ENCODE data around the gene FRMD8. TPM values are rescaled to one million over a fixed set of nuclear protein-coding genes. Genes with fewer than 3 reads are reported as not detected.

FRMD8 gene
- total RNA-seq, 1 donor from 2014 or later, result 9.3 TPM

DNA sequence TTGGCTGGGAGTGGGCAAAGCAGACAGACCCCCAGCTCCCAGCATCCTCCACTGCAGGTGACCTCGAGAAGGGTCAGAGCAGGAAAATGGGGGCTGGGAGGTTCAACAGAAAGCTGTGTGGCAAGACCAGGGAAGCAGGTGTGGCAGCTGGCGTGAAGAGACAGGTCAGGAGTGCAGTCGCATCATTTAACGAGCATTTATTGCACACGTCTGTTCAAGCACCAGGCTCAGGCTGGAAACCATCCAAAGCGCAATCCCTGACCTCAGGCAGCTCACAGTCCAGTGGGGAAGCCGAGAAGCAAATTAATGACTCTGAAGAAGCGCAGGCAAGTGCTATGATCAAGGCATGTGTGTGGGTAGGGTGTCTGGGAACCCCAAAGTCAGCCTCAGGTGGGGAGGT lies 11.4 kb upstream of the FRMD8 start:
- ATAC-seq (no peak), DNase-seq (ENCODE audit: low spot score) (no peak)

DNA sequence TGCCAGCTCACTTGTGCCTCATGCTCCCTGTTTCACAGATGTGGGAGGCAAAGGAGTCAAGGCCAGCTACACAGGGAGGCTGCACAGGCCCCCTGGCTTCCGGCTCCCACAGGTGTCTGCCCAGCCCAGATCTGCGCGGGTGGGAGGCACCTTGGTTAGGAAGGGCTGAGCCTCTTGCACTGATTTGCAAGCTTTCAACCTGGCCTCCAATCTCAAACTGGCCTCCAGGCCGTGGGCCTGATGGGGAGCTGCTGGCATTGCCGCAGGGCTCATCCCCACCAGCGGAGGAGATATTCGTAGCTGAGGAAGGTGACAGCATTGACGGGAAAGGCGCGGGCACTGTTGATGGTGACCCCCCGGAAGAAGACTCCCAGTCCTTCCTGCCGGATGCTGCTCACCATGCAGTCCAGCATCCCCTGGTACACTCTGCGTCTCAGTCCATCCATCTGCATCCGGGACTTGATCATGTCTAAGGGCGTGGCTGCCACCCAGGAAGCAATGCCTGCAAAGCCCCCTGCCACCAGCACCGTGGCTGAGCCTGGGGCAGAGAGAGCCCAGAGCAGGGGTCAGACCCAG lies 10.2 kb upstream of the FRMD8 start:
- DNase-seq (ENCODE audit: low spot score) (no peak), ATAC-seq (no peak)

DNA sequence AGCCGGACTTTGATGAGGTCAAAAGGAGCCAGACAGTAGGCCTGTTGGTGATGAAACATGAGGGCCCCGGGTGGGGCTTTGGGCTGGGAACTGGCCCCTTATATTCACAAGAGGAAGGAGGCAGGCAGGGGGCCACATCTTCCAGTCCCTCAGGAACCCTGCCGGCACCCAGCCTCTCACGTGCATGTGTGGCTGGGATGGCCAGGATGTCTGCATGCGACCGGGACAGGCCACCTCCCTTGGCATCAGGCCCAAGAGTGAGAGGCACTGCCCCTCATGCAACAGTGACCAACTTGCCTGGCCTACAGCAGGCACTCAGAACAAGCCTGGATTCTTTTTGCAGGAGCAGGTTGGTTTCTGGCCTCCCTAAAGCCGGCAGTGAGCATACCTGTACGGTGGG lies 9.4 kb upstream of the FRMD8 start:
- ATAC-seq, result no peak

DNA sequence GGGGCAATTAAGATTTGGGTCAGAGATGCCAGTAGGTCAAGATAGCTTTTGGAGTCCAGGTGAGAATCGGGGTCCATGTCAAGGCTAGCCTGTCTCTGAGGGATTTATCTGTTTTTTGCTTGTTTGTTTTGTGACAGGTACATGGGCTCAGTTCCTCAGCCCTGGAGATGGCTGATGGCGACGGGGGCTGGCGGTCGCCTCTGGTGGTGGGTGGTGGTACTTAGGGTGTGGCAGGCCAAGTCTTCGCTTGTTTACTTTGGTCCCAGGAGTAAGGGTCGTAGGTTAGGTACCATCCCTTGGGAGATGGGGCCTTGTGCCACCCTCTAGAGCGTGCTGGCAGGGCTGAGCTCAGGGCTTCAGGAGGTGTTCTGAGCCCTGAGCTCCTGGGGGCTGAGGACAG lies 8.7 kb upstream of the FRMD8 start:
- DNase-seq (ENCODE audit: low spot score), result no peak
- no peak for ATAC-seq

More for the DNA sequence above, 9.4 kb upstream of the FRMD8 start:
- no peak for DNase-seq (ENCODE audit: low spot score)

DNA sequence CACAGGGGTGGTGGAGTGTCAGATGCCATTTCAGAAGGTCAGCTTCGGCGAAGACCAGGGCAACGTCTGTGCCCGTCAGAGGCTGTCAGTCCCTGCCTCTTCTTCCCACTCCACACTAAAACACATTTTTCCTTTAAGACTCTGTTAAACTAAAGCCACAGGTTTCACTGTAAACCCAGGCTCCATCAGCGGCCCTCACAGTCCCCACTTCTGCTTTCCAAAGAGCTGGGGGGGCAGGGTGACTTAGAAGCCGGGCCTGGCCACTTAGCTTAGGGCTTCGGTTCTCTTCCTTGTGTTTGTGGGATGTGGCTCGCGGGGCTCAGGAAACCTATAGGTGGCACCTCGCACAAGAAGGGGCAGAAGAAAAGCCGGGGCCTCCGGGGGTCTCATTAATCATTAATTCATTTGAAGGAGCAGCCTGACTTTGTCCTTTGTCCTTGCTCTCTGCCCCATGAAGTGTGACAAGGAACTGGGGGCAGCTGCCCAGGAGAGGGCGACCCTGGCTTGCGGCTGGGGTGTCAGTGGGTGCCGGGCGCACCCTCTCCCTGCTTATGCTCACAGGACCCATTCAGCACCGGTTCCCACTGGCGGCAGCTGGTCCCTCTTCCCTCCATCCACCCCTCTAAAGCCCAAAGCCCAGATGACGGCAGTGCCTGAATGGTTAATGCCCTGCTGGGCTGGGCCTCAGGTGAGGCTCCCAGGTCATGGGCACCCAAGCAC lies 8.1 kb upstream of the FRMD8 start:
- ATAC-seq (no peak), DNase-seq (ENCODE audit: low spot score) (no peak)

DNA sequence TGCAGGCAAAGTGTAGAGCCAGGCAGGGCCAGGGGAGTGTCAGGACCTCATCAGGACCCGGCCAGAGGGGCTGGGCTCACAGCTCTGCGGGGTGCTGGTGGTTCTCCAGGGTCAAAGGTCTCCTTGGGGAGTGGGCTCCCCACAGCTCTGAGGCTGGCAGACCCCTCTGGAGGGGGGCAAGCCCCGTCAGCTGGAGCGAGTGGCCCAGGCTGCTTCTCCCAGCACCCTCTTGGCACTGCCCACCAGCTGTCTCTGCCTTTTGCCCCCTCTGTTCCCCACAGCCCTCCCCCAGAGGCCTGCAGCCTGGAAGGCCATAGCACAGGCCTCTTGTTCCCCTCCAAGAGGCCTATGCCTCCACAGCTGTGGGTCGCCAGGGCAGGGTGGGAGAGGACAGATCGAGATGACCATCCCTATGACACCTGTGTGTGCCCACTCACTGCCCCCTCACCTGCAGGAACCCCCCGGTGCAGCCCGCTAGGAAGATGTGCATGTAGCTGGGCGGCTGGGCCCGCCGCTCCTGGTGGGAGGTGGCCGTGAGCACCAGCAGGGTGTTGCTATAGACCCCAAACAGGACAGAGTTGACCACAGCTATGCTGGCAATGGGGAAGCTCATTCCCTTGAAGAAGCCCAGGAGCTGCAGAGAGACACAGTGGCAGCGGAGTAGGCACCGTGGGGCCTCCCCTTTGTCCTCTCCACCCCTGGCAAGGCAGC lies 7.4 kb upstream of the FRMD8 start:
- DNase-seq (ENCODE audit: low spot score), result no peak
- no peak for ATAC-seq

DNA sequence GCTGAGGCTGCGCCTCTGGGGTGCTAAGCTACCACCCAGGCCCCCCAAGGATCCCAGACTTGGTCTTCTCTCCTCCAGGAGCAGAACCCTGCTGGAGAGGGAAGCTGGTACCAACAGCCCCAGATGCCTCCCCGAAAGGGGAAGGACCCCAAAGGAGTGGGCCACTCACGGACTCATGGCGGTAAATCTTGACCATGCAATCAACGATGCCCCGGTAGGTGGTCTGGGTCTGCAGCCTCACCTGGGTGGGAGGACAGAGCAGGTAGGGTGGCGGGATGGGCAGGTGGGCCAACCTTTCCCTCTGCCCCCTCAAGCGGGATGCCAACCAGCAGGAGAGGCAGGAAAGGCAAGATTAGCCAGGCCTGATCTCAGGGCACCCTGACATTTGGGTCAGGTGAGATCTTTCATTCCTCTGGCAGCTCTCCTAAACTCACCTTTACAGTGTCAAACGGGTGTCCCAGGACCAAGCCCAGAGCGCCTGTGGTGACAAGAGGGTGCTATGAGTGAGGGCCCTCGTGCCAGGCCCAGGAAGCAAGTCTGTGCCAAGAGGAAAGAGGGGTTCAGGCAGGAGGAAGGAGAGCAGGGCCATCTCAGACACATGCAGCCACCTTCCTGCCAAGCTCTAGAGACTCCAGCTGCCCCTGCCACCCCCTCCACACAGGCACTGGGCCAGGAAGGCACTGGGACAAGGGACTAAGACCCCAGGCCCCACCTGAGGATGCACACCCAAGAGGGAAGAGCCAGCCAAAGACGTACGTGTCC lies 6.6 kb upstream of the FRMD8 start:
- no peak for DNase-seq (ENCODE audit: low spot score)

DNA sequence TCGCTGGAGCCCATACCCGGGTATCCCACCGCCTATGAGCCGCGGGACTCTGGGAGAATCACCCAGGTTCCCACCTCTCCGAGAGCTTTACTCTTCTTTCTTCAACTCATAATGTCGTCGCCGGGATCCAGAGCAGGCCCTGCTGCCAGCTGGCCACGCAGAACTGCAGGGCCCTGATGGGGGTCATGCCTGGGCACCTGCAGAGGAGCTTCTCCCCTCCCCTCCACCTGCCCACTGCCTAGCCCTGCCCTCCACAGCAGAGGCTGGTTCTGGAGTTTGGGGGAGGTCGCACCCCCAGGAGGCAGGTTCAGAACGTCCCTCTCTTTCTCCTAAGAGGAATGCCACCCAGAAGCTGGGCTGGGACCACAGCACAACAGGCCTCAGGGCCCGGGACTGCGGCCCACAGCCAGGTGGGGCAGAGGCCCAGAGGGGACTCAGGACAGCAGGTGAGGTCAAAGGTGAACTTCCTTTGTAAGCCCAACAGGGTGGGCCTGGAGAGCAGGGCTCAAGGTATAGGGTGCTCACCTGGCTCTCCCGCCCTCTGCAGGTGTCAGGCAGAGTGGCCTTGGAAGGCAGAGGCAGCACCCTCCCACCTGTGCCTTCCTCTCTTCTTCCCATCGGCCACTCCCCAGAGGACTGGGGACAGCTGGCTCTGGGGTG lies 5.8 kb upstream of the FRMD8 start:
- DNase-seq (ENCODE audit: low spot score) (no peak), ATAC-seq (no peak)

More for the DNA sequence above, 6.6 kb upstream of the FRMD8 start:
- no peak for ATAC-seq

DNA sequence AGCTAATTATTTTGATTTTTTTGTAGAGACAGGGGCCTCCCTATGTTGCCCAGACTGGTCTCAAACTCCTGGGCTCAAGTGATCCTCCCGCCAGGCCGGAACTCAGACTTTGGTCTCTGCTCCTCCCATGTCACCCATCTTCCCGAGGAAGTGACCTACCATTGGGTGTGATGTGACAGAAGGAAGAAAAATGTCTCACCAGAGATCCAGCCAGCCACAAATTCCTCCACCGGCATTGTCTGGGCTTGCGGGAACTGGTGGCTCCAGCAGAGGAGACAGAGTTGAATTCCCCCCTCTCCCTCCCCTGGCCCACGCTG lies 4.8 kb upstream of the FRMD8 start:
- DNase-seq (ENCODE audit: low spot score) (no peak), ATAC-seq (peak; percentile 39)

DNA sequence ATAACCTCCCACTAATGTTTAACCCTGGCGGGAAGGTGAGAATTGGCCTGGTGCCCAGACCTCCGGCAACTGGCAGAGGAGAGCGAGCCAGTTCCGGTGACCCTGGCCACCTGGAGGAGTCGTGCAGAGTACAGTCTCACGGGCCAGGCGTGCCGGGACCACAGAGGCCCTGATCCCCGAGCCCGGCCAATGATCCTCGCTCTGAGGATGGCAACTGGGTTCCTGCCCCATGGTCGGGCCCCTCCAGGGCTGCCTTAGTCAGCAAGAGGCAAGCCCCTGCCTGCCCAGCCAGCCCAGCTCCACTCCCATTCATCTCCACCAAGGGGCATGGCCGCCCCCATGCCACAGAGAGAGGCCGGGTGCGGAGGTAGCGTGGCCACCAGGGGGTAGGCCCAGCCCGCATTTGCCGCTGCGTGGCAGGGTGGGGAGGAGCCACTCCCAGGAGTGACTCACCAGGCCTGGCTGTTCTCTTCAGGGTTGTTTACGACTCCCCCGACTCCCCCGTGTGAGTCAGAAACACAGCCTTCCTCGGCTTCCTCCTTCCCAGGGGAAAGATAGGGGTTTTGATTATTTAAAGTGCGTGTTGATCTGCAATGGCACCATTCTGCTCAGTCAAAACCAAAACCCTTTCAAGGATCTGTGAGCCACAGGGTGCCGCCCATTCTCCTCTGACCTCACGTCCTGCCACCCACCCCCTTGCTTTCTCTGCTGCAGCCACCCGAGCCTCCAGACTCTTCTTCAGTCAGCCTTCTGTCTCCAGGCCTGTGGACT lies 4.2 kb upstream of the FRMD8 start, which contains the start of gene SLC25A45:
TSS of gene SLC25A45 (minus strand) at position 614 of the 771 bp plus-strand sequence. CDS start 695 bp downstream, outside the sequence.
- peak; percentile 73 for ATAC-seq
- DNase-seq (ENCODE audit: low spot score), result peak; percentile 96

DNA sequence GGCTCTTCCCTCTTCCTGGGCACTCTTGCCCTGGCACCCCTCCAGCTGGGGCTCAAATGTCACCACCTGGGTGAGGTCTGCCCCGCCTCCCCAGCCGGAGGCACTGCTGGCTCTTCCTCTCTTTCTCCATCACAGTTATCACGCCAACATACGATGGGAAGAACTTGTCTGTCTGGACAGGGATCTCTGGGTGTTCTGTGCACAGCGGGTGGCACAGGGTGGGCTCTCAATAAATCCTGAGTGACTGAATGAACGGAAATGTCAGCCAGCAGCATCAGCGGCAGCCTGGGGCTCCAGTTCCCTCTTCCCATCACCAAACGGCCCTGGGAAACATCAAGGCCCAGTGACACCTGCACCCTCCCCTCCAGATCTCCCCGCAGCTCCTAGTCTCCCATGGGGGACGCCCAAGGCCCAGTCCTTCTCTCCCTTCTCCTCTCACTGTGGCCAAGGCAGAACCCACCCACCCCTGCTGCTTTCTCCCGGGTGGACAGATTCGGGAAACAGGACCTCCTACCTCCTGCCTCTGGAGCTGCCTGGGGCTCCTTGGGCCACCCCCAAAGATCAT lies 3.6 kb upstream of the FRMD8 start:
- ATAC-seq, result peak; percentile 68

DNA sequence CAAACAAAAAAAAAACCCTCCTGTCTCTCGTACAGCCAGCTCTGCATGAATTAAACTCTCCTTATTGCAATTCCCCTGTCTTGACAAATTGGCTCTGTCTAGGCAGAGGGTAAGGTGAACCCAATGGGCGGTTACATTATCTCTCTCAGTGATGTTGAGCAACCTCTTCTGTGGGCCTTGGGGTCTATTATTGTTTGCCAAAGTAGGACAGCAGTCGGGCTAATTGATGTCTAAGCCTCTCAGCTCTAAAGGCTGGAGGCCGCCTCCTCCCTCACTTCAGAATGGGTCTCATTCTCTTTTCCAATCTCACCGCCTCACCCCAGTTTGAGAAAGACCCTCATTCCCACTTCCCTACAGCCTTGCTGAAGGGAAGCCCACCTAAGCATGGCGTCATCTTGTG lies 2.7 kb upstream of the FRMD8 start:
- ATAC-seq (no peak), DNase-seq (ENCODE audit: low spot score) (no peak)

More for the DNA sequence above, 3.6 kb upstream of the FRMD8 start:
- peak; percentile 94 for DNase-seq (ENCODE audit: low spot score)

DNA sequence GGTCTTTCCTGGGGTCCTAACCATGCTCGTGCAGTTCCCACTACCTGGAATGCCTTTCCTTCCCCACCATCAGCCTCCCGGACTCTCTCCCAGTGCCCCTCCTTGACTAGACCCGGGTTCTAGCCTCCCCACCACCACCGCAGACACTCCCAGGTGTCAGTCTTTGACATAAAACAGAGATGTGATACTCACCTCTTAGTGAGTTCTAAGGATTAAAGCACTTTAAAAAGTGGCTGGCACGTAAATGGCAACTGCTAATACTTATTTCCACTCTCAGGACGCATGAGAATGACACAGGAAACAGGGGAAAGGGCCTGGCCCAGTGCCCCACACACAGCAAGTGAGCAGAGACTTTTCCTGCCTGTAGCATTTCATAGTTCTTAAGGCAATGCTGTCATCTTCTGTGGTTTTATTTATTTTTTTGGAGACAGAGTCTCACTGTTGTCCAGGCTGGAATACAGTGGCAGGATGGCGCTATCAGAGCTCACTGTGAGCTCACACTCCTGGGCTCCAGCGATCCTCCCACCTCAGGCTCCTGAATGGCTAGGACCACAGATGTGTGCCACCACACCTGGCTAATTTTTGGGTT lies 2.0 kb upstream of the FRMD8 start:
- DNase-seq (ENCODE audit: low spot score) (no peak), ATAC-seq (no peak)

DNA sequence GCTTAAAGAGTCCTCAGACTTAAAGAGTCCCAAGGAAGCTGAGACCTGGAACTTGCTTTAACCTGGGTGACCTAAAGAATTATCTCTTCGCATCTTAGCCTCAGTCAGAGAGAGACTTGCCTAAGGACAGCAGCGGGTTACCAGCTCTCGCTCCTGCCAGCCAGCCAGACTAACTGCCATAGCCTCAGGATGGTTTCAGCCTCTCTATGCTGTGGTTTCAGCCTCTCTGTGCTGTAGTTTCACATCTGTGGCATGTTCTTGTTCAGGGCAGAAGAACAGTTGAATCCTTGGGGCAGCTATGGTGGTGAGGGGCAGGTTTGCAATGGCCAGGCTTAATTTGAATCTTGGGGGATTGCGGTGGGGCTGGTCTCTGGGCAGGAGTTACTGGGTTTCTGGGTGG lies 2.3 kb downstream of the FRMD8 start:
- no peak for ATAC-seq

DNA sequence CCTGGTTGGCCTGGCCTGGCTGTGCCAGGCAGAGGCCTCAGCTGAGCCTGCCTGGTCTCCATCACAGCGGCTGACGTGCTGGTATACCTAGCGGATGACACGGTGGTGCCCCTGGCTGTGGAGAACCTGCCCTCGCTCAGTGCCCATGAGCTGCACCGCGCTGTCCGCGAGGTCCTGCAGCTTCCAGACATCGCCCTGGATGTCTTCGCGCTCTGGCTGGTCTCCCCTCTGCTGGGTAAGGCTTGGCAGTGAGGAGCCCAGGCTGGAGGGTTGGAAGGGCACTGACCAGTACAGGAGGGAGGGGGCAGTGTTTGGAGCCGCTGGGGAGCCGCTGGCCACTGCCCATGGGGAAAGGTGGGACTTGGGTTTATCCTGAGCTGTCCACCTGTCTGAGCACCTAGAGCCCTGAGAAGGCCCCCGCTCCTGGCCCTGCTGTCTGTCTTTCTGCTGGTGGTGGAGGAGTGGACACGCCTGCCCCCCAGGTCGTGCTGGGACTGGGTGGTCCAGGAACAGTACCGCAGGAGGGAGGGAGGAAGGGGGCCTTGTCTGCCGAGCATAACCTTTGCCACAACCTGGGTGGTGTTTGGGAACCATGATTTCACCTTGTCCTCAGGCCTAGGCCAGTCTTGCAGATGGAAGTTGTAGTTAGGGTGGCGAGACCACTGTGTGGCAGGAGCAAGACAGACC lies 3.0 kb downstream of the FRMD8 start:
- DNase-seq (ENCODE audit: low spot score), result no peak
- ATAC-seq, result no peak

More for the DNA sequence above, 2.3 kb downstream of the FRMD8 start:
- DNase-seq (ENCODE audit: low spot score), result no peak

DNA sequence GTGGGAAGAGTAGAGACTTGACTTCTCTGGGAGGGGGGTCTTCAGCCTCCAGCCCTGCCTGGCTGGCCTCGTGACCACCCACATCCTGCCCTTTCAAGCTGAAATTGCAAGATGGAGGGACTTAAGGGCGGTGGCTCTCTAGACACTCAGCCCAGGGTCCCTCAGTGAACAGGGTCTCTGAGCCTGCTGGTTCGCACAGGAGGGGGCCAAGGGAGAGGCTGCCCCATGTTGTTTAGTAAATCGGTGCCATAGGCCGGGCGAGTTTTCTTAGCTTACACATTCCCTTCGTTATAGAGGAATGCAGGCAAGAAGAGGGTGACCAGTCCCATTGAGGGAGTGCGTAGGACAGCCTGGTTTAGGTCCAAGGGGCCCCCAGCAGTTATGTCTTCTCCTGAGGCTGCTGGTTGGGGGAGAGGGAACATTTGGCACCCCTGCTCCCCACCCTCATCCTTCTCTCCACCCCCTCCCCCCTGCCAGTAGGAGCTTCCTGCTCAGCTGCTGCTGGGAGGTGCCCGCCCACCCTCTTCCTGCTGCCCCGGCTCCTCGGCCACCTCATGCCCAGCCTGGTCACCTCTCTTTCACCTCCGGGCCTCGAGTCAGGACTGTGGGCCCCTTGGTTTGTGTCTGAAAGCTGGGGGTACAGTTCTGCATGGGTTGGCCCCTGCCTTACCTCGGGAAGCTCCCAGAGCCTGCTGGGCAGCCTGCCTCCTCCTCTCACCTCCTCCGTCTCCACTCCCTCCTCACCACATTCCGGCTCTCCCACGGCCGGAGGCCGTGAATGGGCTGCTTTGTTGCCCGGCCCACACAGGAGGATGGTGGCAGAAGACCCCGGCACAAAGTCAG lies 3.9 kb downstream of the FRMD8 start:
- ATAC-seq (no peak), DNase-seq (ENCODE audit: low spot score) (no peak)

DNA sequence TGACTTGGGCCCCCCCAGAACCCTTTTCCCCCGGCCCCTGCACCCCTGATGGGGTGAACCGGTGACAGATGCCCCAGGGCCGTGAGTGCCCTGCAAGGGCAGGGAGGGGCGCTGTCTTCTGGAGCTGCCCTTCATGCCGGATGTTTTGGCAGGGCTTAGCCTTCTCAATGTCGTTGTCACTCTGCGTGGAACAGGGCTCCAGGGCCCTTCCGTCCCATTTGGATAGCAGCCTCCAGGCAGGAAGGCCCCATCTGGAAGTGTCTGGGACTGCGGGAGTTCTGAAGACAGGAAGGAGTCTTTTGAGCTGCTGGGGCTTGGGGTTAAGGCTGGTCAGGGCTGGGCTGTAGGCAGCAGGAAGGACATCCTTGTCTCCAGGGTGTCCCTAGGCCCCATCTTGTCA lies 4.6 kb downstream of the FRMD8 start:
- DNase-seq (ENCODE audit: low spot score) (no peak), ATAC-seq (peak; percentile 21)

Data from left lobe of liver (tissue), 2 donors.